ENCODE measurements around the gene DPM1.
"Not testable (repeated sequence)": the region's sequence is repeated elsewhere in the genome, so short reads cannot be mapped to it uniquely, and the experiment has no call there.

DPM1 gene

DNA sequence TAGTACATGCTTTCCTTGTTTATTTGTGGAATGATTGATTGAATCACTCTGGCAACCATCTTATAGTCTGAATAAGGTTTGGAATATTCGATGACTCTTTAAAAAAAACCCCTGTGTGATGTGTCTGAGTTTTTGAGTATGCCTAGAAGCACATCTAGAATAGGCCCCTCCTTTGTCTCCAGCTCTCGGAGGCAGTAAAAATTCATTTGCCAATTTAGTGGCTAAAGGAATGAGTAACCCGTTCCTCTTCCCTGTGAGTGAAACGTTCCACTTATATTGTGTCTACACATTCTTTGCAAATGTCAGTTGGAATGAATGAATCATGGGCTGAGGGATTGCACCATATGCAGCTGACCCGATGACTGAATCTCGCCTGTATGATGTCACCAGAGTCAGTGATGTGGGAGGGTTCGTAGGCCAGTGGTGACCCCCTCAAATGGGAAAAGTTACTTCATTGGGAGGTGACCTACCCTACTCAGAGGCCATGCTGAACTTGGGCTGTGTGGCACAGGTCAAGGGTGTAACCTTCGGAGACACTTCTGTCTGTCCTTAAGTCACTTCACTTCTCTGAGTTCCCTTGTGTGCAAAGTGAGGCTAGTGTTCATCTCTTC lies 21.8 kb upstream of the DPM1 start:
- peak; percentile 96 to 97 for DNase-seq (ENCODE audit: low read depth in 2 of 2)

DNA sequence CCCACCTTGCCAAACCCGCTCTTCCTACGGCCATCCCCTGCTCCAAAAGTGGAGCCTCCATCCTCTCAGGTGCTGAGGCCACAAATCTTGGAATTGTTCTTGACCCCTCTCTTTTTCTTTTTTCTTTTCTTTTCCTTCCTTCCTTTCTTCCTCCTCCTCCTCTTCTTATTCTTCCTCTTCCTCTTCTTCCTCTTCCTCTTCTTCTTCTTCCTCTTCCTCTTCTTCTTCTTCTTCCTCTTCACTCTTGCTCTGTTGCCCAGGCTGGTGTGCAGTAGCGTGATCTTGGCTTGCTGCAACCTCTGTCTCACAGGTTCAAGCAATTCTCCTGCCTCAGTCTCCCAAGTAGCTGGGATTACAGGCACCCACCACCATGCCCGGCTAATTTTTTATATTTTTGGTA lies 20.2 kb upstream of the DPM1 start:
- DNase-seq (ENCODE audit: low read depth in 2 of 2): not testable (repeated sequence)

GRCh38 chr20:50977066-50978021 lies 19.0 kb upstream of the DPM1 start:
- no peak for DNase-seq (ENCODE audit: low read depth in 2 of 2)

GRCh38 chr20:50975701-50976330 lies 17.5 kb upstream of the DPM1 start:
- DNase-seq (ENCODE audit: low read depth in 2 of 2): no peak

GRCh38 chr20:50969912-50970311 lies 11.6 kb upstream of the DPM1 start:
- DNase-seq (ENCODE audit: low read depth in 2 of 2): no peak

DNA sequence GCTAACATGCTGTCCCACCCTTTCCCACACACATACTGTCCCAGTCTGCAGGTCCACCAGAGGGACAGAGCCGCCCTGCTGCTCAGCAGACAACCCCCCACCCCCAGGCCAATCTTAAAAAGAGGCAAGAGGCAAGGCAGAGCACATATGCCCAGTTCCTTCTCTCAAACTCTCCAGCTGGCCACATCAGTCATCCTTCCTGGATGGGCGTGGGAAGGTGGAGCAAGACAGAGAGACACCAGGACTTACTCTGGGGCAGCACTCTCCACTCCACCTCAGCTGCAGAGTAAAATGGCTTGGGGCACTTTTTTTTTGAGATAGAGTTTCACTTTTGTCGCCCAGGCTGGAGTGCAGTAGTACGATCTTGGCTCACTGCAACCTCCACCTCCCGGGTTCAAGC lies 11.1 kb upstream of the DPM1 start:
- DNase-seq (ENCODE audit: low read depth in 2 of 2): no peak

GRCh38 chr20:50968289-50968688 lies 10.0 kb upstream of the DPM1 start:
- no peak for DNase-seq (ENCODE audit: low read depth in 2 of 2)

- no peak for DNase-seq (ENCODE audit: low read depth in 2 of 2)
Measured at GRCh38 chr20:50967586-50967985, 9.3 kb upstream of the DPM1 start.

- DNase-seq (ENCODE audit: low read depth in 2 of 2): no peak
Measured at GRCh38 chr20:50959543-50960126, 1.3 kb upstream of the DPM1 start.

- DNase-seq (ENCODE audit: low read depth in 2 of 2): peak; percentile 76 to 79
Measured at GRCh38 chr20:50958615-50959542, 547 bp upstream of the DPM1 start, which contains the start of gene MOCS3. Gene MOCS3 (plus strand): TSS chr20:50958818. CDS start chr20:50958843, 25 bp downstream.

- no peak for DNase-seq (ENCODE audit: low read depth in 2 of 2)
Measured at GRCh38 chr20:50957276-50957675, 1.1 kb downstream of the DPM1 start.

- DNase-seq (ENCODE audit: low read depth in 2 of 2): no peak
Measured at GRCh38 chr20:50953821-50954220, 4.5 kb downstream of the DPM1 start.

DNA sequence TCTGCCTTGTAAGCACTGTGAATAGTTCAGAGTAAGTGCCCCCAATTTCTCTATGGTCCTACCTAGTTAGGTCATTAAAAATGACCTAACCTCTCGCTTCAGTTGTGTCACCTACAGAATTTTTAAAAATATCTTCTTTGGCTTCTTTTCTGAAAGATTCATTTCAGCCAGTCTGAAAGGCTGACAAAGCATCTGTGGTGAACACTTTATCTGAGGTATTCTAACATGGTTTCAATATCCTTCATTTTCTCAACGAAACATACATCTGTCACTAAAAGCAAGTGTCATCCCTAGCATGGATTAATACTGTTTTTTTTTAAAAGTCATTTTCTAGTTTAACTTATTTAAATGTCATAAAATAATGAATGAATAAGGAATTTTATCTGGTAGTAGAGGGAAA lies 5.1 kb downstream of the DPM1 start:
- DNase-seq (ENCODE audit: low read depth in 2 of 2): no peak

- DNase-seq (ENCODE audit: low read depth in 2 of 2): no peak
Measured at GRCh38 chr20:50948132-50948785, 10.1 kb downstream of the DPM1 start.

DNA sequence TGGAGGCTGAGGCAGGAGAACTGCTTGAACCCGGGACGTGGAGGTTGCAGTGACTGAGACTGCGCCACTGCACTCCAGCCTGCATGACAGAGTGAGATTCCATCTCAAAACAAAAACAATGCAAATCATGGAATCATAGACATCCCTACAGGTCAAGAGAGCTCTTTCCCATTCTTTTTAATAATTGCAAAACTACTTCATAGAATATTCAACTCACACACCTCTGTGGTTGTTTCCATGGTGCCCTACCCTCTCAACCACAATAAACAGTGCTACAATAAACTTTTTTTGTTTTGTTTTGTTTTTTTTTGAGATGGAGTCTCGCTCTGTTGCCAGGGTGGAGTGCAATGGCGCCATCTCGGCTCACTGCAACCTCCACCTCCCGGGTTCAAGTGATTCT lies 15.3 kb downstream of the DPM1 start:
- DNase-seq (ENCODE audit: low read depth in 2 of 2): no peak

DNA sequence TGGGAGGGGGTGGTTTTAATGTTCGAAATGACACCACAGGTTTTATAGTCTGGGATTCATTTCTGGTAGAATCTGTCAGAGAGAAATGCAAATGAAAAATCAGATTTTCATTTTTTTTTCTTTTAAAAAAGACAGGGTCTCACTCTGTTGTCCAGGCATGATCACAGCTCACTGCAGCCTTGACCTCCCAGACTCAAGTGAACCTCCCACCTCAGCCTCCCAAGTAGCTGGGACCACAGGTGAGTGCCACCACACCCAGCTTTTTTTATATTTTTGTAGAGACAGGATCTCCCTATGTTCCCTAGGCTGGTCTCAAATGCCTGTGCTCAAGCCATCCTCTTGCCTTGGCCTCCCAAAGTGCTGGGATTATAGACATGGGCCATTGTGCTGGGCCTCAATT lies 24.7 kb downstream of the DPM1 start:
- DNase-seq (ENCODE audit: low read depth in 2 of 2): no peak

DNA sequence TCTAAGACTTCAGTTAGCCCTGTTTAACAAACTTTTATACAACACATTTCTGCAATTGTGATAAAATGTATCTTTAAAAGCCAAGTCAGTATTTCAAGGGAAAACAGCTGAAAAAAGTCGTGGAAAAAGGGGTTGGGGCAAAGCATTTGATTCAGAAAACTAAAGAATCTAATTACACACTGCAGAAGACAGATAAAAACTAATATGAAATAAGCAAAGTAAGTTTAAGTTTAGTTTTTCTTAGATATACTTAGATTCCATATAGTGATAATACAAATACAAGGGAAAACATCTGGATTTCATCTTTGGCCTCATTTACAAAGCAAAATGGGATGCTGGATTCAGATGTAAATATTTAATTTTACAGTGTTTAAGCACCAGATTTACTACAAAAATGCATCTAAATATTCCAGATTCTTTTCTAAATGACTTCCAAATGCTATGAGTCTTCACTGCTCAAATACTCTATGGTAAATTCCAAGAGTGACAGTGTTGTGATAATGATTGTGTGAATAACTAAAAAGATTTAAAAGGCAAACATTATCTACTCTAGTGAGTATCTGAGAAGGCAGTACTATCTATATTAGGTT lies 25.5 kb downstream of the DPM1 start:
- peak in 1 of 2 experiments; percentile 44 for DNase-seq (ENCODE audit: low read depth in 2 of 2)

DNA sequence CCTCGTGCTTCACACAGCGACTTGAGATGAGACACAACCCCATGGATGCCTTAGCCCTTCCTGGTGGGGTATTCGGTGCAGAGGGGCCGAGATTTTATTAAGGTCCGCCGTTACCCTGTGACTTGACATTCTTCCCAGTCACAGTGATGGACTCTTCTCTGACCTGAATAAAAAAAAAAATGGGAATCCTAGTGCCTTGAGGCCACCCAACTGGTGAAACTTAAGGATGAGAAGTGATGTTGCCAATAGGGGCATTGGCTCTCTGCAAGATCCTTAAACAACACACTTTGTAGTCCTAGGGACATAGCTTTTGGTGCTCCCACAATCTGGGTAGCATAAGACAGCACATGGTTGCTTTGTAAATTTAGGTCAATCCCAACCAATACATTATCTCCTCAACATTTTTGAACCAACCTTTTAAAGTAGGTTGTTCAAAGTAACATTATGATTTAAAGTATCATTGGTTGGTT lies 26.3 kb downstream of the DPM1 start:
- DNase-seq (ENCODE audit: low read depth in 2 of 2): no peak

DNA sequence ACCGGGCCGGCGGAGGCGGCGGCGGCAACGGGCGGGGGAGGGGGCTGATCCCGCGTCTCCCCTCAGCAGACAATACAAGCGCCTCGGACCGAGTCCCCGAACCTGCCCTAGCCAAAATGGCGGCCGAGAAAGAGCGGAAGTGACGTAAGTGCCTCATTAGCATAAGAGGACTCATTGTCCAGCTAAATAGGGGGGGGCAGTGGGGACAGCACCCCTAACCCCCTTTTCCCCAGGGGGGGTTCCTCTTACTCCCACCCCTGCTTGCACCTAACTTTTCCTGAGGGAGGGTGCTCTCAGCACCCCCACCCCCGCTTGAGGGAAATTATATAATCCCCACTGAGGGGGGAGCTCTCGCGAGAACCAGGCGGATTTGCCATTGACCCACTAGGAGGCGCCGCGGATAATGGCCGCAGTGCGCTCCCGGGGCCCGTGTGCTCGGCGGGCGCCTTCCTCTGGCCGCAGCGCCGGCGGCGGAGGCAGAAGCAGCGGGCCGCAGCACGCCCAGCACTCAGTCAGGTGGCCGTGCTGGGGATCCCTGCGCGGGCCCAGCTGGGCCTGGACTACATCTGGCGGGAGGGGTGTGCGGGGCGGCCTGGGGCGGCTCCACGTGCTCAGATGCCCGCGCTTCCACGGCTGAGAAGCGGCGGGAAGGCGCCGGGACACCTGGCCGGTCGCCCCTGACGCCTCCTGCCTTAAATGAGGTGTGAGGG lies 26.9 kb downstream of the DPM1 start, which contains the start of gene ADNP:
TSS of gene ADNP (minus strand) at position 132 of the 710 bp plus-strand sequence. CDS start 27,441 bp downstream, outside the sequence.
- peak; percentile 81 for DNase-seq (ENCODE audit: low read depth in 2 of 2)

Measured in fibroblast of skin of left biceps (primary cell).